Calu3 (cell line): ENCODE results near the gene NCKAP5. TPM values are rescaled to one million over a fixed set of nuclear protein-coding genes. Genes with fewer than 3 reads are reported as not detected.
A peak's percentile ranks its signal among the peaks of the same experiment; 100 is the strongest.

Experiments
- BruUV-seq: library from RNA; stranded (reverse); fragments of 400-500 nt; replicated peaks from 2 replicates; lab custom pipeline; 2021; lab: Mats Ljungman, UMichigan
- CTCF ChIA-PET: fragments of 300-600 bp; sonication (Branson Sonifier 250); formaldehyde crosslinking; loops from one replicate; lab custom pipeline; 2022; ENCODE audit warnings: antibody characterized with exemption; lab: Charles Lee
- DNase-seq: peaks from one replicate; pipeline ENCODE4 v3.0.0; 2022
- H3K27ac Mint-ChIP-seq: one replicate; pipeline ENCODE4 v1.8.0; 2022; ENCODE audit warnings: mixed read lengths; ENCODE audit not compliant: unreplicated experiment
- H3K27me3 Mint-ChIP-seq: one replicate; pipeline ENCODE4 v1.8.0; 2022; ENCODE audit warnings: mixed read lengths; ENCODE audit not compliant: unreplicated experiment
- H3K36me3 Mint-ChIP-seq: one replicate; pipeline ENCODE4 v1.8.0; 2022; ENCODE audit warnings: mild to moderate bottlenecking, moderate library complexity, mixed read lengths; ENCODE audit not compliant: insufficient read depth, unreplicated experiment
- H3K4me1 Mint-ChIP-seq: one replicate; pipeline ENCODE4 v1.8.0; 2022; ENCODE audit warnings: mild to moderate bottlenecking, low read depth, mixed read lengths; ENCODE audit not compliant: unreplicated experiment
- H3K4me3 Mint-ChIP-seq: one replicate; pipeline ENCODE4 v1.8.0; 2022; ENCODE audit warnings: mild to moderate bottlenecking, low read depth, moderate library complexity, mixed read lengths; ENCODE audit not compliant: unreplicated experiment
- H3K9me3 Mint-ChIP-seq: one replicate; pipeline ENCODE4 v1.8.0; 2022; ENCODE audit warnings: low read depth, mixed read lengths; ENCODE audit not compliant: unreplicated experiment
- CTCF ChIP-seq: fragments of 200-600 bp; IDR thresholded peaks from one replicate; pipeline ENCODE4 v1.8.0; 2022; ENCODE audit warnings: antibody characterized with exemption; ENCODE audit not compliant: unreplicated experiment
- intact Hi-C: fragments of 100-400 bp; cut with micrococcal nuclease; formaldehyde crosslinking; loops from one replicate; pipeline ENCODE4 v1.10.0; 2022; ENCODE audit not compliant: unreplicated experiment
- total RNA-seq: library from RNA; stranded (reverse); gene quantifications from 2 replicates; pipeline ENCODE4 v1.2.3, GENCODE V29; 2022

Gene NCKAP5
- total RNA-seq, 1 experiment from 2014 or later: 2.2 TPM

GRCh38 chr2:133265432-133265949, 302.8 kb downstream of the NCKAP5 start:
- Mint-ChIP-seq H3K9me3 (no peaks in the 10 kb centered on the region), H3K4me3 (peak overlapping the region; percentile 83), H3K36me3 (peaks cover 20% of the 10 kb centered on the region), H3K27me3 (peaks cover 22% of the 10 kb centered on the region), H3K4me1 (peaks cover 24% of the 10 kb centered on the region), H3K27ac (no peak overlapping the region)
- no peak for TF ChIP-seq CTCF
- peak; percentile 17 for DNase-seq
- intact Hi-C loops: loop anchor here (10.0 kb wide), 1 partner anchor 379 kb away; no protein-coding TSS in a partner anchor
- CTCF ChIA-PET: interaction anchor here (0.5 kb wide), 1 partner anchor 338 kb away, joined by 3 read pairs; no protein-coding TSS in a partner anchor
- BruUV-seq: no TSS peak

- peaks cover 22% of the 10 kb centered on the region for H3K27me3 Mint-ChIP-seq
- DNase-seq: no peak
- intact Hi-C loops: loop anchor here (5.0 to 10.0 kb wide), 2 partner anchors 380 to 517 kb away; no protein-coding TSS in a partner anchor
- no TSS peak for BruUV-seq
- TF ChIP-seq CTCF: no peak
- CTCF ChIA-PET: interaction anchor here (0.5 kb wide), 1 partner anchor 338 kb away, joined by 3 read pairs; no protein-coding TSS in a partner anchor
- H3K27ac Mint-ChIP-seq: no peak overlapping the region
- peaks cover 24% of the 10 kb centered on the region for H3K4me1 Mint-ChIP-seq
- H3K36me3 Mint-ChIP-seq: peaks cover 20% of the 10 kb centered on the region
- H3K9me3 Mint-ChIP-seq: no peaks in the 10 kb centered on the region
- peak overlapping the region; percentile 83 for H3K4me3 Mint-ChIP-seq
Observed at GRCh38 chr2:133264989-133265401, 303.3 kb downstream of the NCKAP5 start.

GRCh38 chr2:133262893-133263292, 305.4 kb downstream of the NCKAP5 start:
- CTCF ChIA-PET: interaction anchor here (0.6 to 1.4 kb wide), 10 partner anchors 9 to 586 kb away, joined by 3 to 7 read pairs (median 5); no protein-coding TSS in a partner anchor
- no peak overlapping the region for H3K27ac Mint-ChIP-seq
- BruUV-seq: no TSS peak
- H3K9me3 Mint-ChIP-seq: no peaks in the 10 kb centered on the region
- peaks cover 20% of the 10 kb centered on the region for H3K36me3 Mint-ChIP-seq
- DNase-seq: peak; percentile 10
- no peak overlapping the region for H3K4me3 Mint-ChIP-seq
- TF ChIP-seq CTCF: no peak
- intact Hi-C loops: loop anchor here (1.0 to 10.0 kb wide), 4 partner anchors 298 to 581 kb away; no protein-coding TSS in a partner anchor
- peaks cover 22% of the 10 kb centered on the region for H3K27me3 Mint-ChIP-seq
- H3K4me1 Mint-ChIP-seq: peaks cover 24% of the 10 kb centered on the region

- Mint-ChIP-seq H3K4me3 (no peak overlapping the region), H3K27ac (no peak overlapping the region), H3K27me3 (no peaks in the 10 kb centered on the region), H3K9me3 (no peaks in the 10 kb centered on the region), H3K36me3 (no peaks in the 10 kb centered on the region), H3K4me1 (no peaks in the 10 kb centered on the region)
- DNase-seq: no peak
- TF ChIP-seq CTCF: no peak
- no TSS peak for BruUV-seq
- CTCF ChIA-PET: no interaction called here
- intact Hi-C loops: no loop called here
Observed at GRCh38 chr2:133255360-133255759, 312.9 kb downstream of the NCKAP5 start.
